GM23248 (cell line): ENCODE measurements around the gene TMEM161B. TPM values are rescaled to one million over a fixed set of nuclear protein-coding genes. Genes with fewer than 3 reads are reported as not detected.
"Not testable (repeated sequence)": the region's sequence is repeated elsewhere in the genome, so short reads cannot be mapped to it uniquely, and the experiment has no call there.

ENCODE experiments used
- DNase-seq: peaks from one replicate; pipeline ENCODE4 v3.0.0-alpha.2; 2015
- H2AFZ ChIP-seq: fragments of 200-600 bp; sonication (generic); 2 replicates; pipeline ENCODE4 v1.6.1; 2016; ENCODE audit warnings: antibody characterized with exemption
- H3F3A ChIP-seq: fragments of 200-600 bp; sonication (generic); 2 replicates; pipeline ENCODE4 v1.6.1; 2016; ENCODE audit warnings: mild to moderate bottlenecking, antibody characterized with exemption, mixed run types; ENCODE audit not compliant: insufficient read depth
- H3K27ac ChIP-seq: fragments of 200-600 bp; sonication (generic); 2 replicates; pipeline ENCODE4 v1.5.1; 2016; ENCODE audit warnings: mild to moderate bottlenecking
- H3K27me3 ChIP-seq: fragments of 200-600 bp; sonication (generic); replicated peaks from 2 replicates; pipeline ENCODE4 v1.6.1; 2016; ENCODE audit warnings: mild to moderate bottlenecking; ENCODE audit not compliant: insufficient read depth
- H3K36me3 ChIP-seq: fragments of 200-600 bp; sonication (generic); 2 replicates; pipeline ENCODE4 v1.6.1; 2016; ENCODE audit warnings: low read depth, mild to moderate bottlenecking
- H3K4me1 ChIP-seq: fragments of 200-600 bp; sonication (generic); 2 replicates; pipeline ENCODE4 v1.6.1; 2016; ENCODE audit warnings: mild to moderate bottlenecking; ENCODE audit not compliant: insufficient read depth
- H3K4me2 ChIP-seq: fragments of 200-600 bp; sonication (generic); one replicate; pipeline ENCODE4 v1.6.1; 2016; ENCODE audit warnings: mild to moderate bottlenecking; ENCODE audit not compliant: unreplicated experiment
- H3K4me3 ChIP-seq: fragments of 200-600 bp; sonication (generic); 2 replicates; pipeline ENCODE4 v1.5.1; 2016; ENCODE audit warnings: mild to moderate bottlenecking
- H3K79me2 ChIP-seq: fragments of 200-600 bp; sonication (generic); 2 replicates; pipeline ENCODE4 v1.6.1; 2016; ENCODE audit warnings: mild to moderate bottlenecking; ENCODE audit not compliant: insufficient read depth
- H3K9ac ChIP-seq: fragments of 200-600 bp; sonication (generic); 2 replicates; pipeline ENCODE4 v1.6.1; 2016; ENCODE audit warnings: mild to moderate bottlenecking
- H3K9me2 ChIP-seq: fragments of 200-600 bp; sonication (generic); 2 replicates; pipeline ENCODE4 v1.6.1; 2016; ENCODE audit warnings: mixed run types, mild to moderate bottlenecking, moderate library complexity; ENCODE audit not compliant: insufficient read depth
- H3K9me3 ChIP-seq: fragments of 200-600 bp; sonication (generic); one replicate; pipeline ENCODE4 v1.6.1; 2017; ENCODE audit warnings: low read depth
- H4K20me1 ChIP-seq: fragments of 200-600 bp; sonication (generic); 2 replicates; pipeline ENCODE4 v1.6.0; 2016; ENCODE audit not compliant: insufficient read depth
- EZH2 ChIP-seq: fragments of 200-600 bp; sonication (generic); IDR thresholded peaks from 2 replicates; pipeline ENCODE4 v1.6.1; 2018; ENCODE audit warnings: antibody characterized with exemption, mild to moderate bottlenecking; ENCODE audit not compliant: insufficient read depth, poor library complexity, severe bottlenecking
- EZH2phosphoT487 ChIP-seq: fragments of 200-600 bp; sonication (generic); IDR thresholded peaks from 2 replicates; pipeline ENCODE4 v1.6.1; 2018; ENCODE audit warnings: antibody characterized with exemption, moderate library complexity, mild to moderate bottlenecking, low read depth; ENCODE audit not compliant: insufficient read depth
- WGBS, 2 experiments: methylation state at CpG; one replicate each; pipeline ENCODE4 v1.1.6; 2015 to 2017; ENCODE audit warnings: low lambda C conversion rate in 2 of 2, low coverage in 1 of 2; ENCODE audit errors: missing lambda C conversion rate in 2 of 2; 5-methylcytosine and 5-hydroxymethylcytosine counted together
- in situ Hi-C: fragments of 300-500 bp; cut with MboI; formaldehyde crosslinking; loops from 2 replicates; pipeline ENCODE4 v1.15.0; 2020
- polyA plus RNA-seq: library from polyadenylated mRNA; unstranded; fragments of >200 nt; fragmentation: Nextera tagmentation; extraction: Ambion mirVana; gene quantifications from 2 replicates; pipeline ENCODE4 v1.2.1, GENCODE V29; 2016
- total RNA-seq: library from RNA; depleted of rRNA; stranded (reverse); fragments of >200 nt; shearing (Covaris generic); gene quantifications from 2 replicates; pipeline ENCODE4 v1.2.3, GENCODE V29; 2014

The TMEM161B gene
- total and polyA plus RNA-seq, 2 experiments from 2014 or later: 6.0 to 9.4 TPM

GRCh38 chr5:88188458-88189132 is 80.0 kb downstream of the TMEM161B start:
- WGBS, 2 experiments: 98 to 99% methylated on average over 9 of the region's 9 CpGs
- H3F3A ChIP-seq: no peaks in the 10 kb centered on the region

GRCh38 chr5:88183255-88183654 is 85.4 kb downstream of the TMEM161B start:
- in situ Hi-C loops: no loop called here
- H2AFZ ChIP-seq: no peak overlapping the region
- no peaks in the 10 kb centered on the region for H3F3A ChIP-seq
- H3K9me2 ChIP-seq: no peaks in the 10 kb centered on the region
- no peak overlapping the region for H3K4me2 ChIP-seq
- peaks cover 3% of the 10 kb centered on the region; the same call in 1 of the 2 replicates for H3K36me3 ChIP-seq
- no peaks in the 10 kb centered on the region for H4K20me1 ChIP-seq
- no peak overlapping the region for H3K27ac ChIP-seq
- no peak for TF ChIP-seq EZH2
- no peak for TF ChIP-seq EZH2phosphoT487
- no peak overlapping the region for H3K4me3 ChIP-seq
- peaks cover 4% of the 10 kb centered on the region for H3K9me3 ChIP-seq
- no peak overlapping the region for H3K9ac ChIP-seq
- no peaks in the 10 kb centered on the region for H3K79me2 ChIP-seq
- no peaks in the 10 kb centered on the region for H3K4me1 ChIP-seq
- peak; percentile 1 for DNase-seq
- H3K27me3 ChIP-seq: no peaks in the 10 kb centered on the region

More at GRCh38 chr5:88188458-88189132, 80.0 kb downstream of the TMEM161B start:
- no peak overlapping the region for H3K4me2 ChIP-seq
- in situ Hi-C loops: no loop called here
- no peaks in the 10 kb centered on the region for H3K27me3 ChIP-seq
- H3K27ac ChIP-seq: no peak overlapping the region
- peaks cover 8% of the 10 kb centered on the region; the same call in 1 of the 2 replicates for H3K36me3 ChIP-seq
- peaks cover 4% of the 10 kb centered on the region for H3K9me3 ChIP-seq
- no peaks in the 10 kb centered on the region for H4K20me1 ChIP-seq
- H3K79me2 ChIP-seq: no peaks in the 10 kb centered on the region
- peak; percentile 1 for DNase-seq
- no peak overlapping the region for H3K9ac ChIP-seq
- no peaks in the 10 kb centered on the region for H3K9me2 ChIP-seq
- H2AFZ ChIP-seq: no peak overlapping the region
- TF ChIP-seq EZH2: no peak
- TF ChIP-seq EZH2phosphoT487: no peak
- H3K4me3 ChIP-seq: no peak overlapping the region
- H3K4me1 ChIP-seq: no peaks in the 10 kb centered on the region

GRCh38 chr5:88177486-88177885 is 91.2 kb downstream of the TMEM161B start:
- H4K20me1 ChIP-seq, H3K79me2 ChIP-seq, H3K4me1 ChIP-seq, DNase-seq, H3K4me3 ChIP-seq, H3K9me2 ChIP-seq, H2AFZ ChIP-seq, H3K27me3 ChIP-seq, H3F3A ChIP-seq, H3K9ac ChIP-seq, H3K9me3 ChIP-seq, H3K27ac ChIP-seq, in situ Hi-C loops, H3K4me2 ChIP-seq, H3K36me3 ChIP-seq: not testable (repeated sequence)
- WGBS, 2 experiments: 91 to 95% methylated on average over 13 of the region's 13 CpGs

- WGBS, 2 experiments: 38 to 46% methylated on average over 14 of the region's 14 CpGs
- Histone ChIP-seq H4K20me1 (no peaks in the 10 kb centered on the region), H3K9me3 (no peaks in the 10 kb centered on the region), H3K79me2 (no peaks in the 10 kb centered on the region), H3K9ac (no peak overlapping the region), H3K27ac (no peak overlapping the region), H3K4me1 (no peaks in the 10 kb centered on the region), H3K36me3 (no peaks in the 10 kb centered on the region), H3F3A (no peaks in the 10 kb centered on the region), H2AFZ (no peak overlapping the region), H3K4me3 (no peak overlapping the region), H3K9me2 (no peaks in the 10 kb centered on the region), H3K27me3 (no peaks in the 10 kb centered on the region), H3K4me2 (no peak overlapping the region)
- no peak for TF ChIP-seq EZH2
- TF ChIP-seq EZH2phosphoT487: no peak
- DNase-seq: no peak
- in situ Hi-C loops: no loop called here
Observed at GRCh38 chr5:88172847-88173758, 95.5 kb downstream of the TMEM161B start.
